AG04450 (cell line): ENCODE measurements around the gene LRRC2. TPM values are rescaled to one million over a fixed set of nuclear protein-coding genes. Genes with fewer than 3 reads are reported as not detected.

ENCODE experiments used
- CTCF ChIA-PET: fragments of 300-600, 350-600 bp; formaldehyde crosslinking; extraction: SDS; loops from one replicate; lab custom pipeline; 2022; ENCODE audit warnings: antibody characterized with exemption, inconsistent platforms; lab: Charles Lee
- POLR2A ChIA-PET: fragments of 350-600 bp; formaldehyde crosslinking; extraction: SDS; loops from one replicate; lab custom pipeline; 2021; ENCODE audit warnings: antibody characterized with exemption, inconsistent platforms; lab: Yijun Ruan, JAX
- DNase-seq: peaks from one replicate; pipeline ENCODE4 v3.0.0-alpha.2; 2011; ENCODE audit warnings: low read depth, low spot score
- H3K27ac ChIP-seq: one replicate; pipeline ENCODE4 v1.5.1; 2012; ENCODE audit warnings: low read depth, low read length, control low read depth
- H3K27me3 ChIP-seq: one replicate; pipeline ENCODE4 v1.6.0; 2012; ENCODE audit warnings: low read length; ENCODE audit not compliant: control insufficient read depth, insufficient read depth
- H3K4me3 ChIP-seq: 2 replicates; pipeline ENCODE4 v1.5.1; 2011; ENCODE audit warnings: mild to moderate bottlenecking, low read depth, low read length, control low read depth
- H3K9me3 ChIP-seq: 2 replicates; pipeline ENCODE4 v1.5.1; 2012; ENCODE audit warnings: low read length; ENCODE audit not compliant: control insufficient read depth, insufficient read depth
- polyA plus RNA-seq: library from polyadenylated mRNA; depleted of rRNA; stranded (reverse); fragments of >200 nt; gene quantifications from 2 replicates; pipeline ENCODE4 v1.2.3, GENCODE V29; 2011
- TF ChIP-seq, protein P1 (sequence below): IDR thresholded peaks from 2 replicates; pipeline ENCODE4 v1.5.1; 2011; ENCODE audit warnings: low read depth, low read length, control low read depth, inconsistent platforms

Gene LRRC2
- polyA plus RNA-seq, 1 experiment: 4.2 TPM

- Histone ChIP-seq H3K9me3 (no peaks in the 10 kb centered on the region), H3K4me3 (no peak overlapping the region), H3K27me3 (no peaks in the 10 kb centered on the region), H3K27ac (no peak overlapping the region)
- ChIA-PET POLR2A (no interaction called here), CTCF (interaction anchor here (1.8 kb wide), 1 partner anchor 136 kb away, joined by 4 read pairs; no protein-coding TSS in a partner anchor)
- TF ChIP-seq, protein P1, sequence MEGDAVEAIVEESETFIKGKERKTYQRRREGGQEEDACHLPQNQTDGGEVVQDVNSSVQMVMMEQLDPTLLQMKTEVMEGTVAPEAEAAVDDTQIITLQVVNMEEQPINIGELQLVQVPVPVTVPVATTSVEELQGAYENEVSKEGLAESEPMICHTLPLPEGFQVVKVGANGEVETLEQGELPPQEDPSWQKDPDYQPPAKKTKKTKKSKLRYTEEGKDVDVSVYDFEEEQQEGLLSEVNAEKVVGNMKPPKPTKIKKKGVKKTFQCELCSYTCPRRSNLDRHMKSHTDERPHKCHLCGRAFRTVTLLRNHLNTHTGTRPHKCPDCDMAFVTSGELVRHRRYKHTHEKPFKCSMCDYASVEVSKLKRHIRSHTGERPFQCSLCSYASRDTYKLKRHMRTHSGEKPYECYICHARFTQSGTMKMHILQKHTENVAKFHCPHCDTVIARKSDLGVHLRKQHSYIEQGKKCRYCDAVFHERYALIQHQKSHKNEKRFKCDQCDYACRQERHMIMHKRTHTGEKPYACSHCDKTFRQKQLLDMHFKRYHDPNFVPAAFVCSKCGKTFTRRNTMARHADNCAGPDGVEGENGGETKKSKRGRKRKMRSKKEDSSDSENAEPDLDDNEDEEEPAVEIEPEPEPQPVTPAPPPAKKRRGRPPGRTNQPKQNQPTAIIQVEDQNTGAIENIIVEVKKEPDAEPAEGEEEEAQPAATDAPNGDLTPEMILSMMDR: no peak
- DNase-seq: no peak
These were observed 73.1 kb downstream of the LRRC2 start for GRCh38 chr3:46492890-46493547.

GRCh38 chr3:46491089-46492070 lies 74.7 kb downstream of the LRRC2 start:
- Histone ChIP-seq H3K9me3 (no peaks in the 10 kb centered on the region), H3K27me3 (peaks cover 5% of the 10 kb centered on the region), H3K27ac (peak overlapping the region; percentile 11), H3K4me3 (no peak overlapping the region)
- TF ChIP-seq, protein P1: no peak
- CTCF ChIA-PET: interaction anchor here (0.6 to 4.4 kb wide), 4 partner anchors 74 to 419 kb away, joined by 3 to 129 read pairs (median 10); partner anchors contain the start of gene LRRC2
- POLR2A ChIA-PET: no interaction called here
- no peak for DNase-seq

DNA sequence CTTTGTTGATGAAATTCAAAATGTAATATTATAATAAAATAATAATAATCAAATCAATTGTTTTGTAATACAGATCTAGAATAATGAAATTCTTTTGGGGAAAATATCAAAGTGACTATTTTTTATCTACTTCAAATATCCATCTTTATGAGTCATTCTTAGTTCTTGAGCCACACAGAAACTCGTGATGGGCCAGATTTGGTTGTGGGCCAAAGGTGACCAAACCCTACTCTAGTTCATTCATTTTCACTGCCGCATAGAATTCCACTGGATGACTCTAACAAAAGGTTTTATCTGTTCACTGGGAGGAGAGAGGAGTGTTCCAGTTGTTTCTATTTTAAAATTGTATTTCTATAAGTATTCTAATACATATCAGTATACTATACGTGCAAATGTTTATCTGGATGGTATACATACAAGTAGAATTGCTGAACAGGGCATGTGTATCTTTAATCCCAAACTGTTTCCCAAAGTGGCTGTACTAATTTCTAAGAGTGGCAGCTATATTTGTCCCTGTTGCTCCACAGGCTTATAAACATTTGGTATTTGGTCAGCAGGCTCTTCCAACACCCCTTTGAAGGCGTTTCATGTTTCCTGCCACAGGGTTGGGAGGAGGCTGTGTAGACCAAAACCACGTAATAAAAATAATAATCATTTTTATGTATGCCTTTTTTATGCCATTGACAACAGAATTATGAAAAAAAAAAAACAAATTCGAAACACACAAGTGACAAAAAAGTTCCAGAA lies 75.6 kb downstream of the LRRC2 start:
- Histone ChIP-seq H3K27me3 (peaks cover 5% of the 10 kb centered on the region), H3K4me3 (no peak overlapping the region), H3K27ac (no peak overlapping the region), H3K9me3 (no peaks in the 10 kb centered on the region)
- ChIA-PET CTCF (interaction anchor here (1.0 to 4.4 kb wide), 12 partner anchors 8 to 213 kb away, joined by 3 to 129 read pairs (median 17); partner anchors contain the start of genes LRRC2 and RTP3), POLR2A (interaction anchor here (0.8 to 1.8 kb wide), 5 partner anchors 9 to 76 kb away, joined by 3 to 9 read pairs (median 4); no protein-coding TSS in a partner anchor)
- no peak for DNase-seq
- TF ChIP-seq, protein P1: no peak

DNA sequence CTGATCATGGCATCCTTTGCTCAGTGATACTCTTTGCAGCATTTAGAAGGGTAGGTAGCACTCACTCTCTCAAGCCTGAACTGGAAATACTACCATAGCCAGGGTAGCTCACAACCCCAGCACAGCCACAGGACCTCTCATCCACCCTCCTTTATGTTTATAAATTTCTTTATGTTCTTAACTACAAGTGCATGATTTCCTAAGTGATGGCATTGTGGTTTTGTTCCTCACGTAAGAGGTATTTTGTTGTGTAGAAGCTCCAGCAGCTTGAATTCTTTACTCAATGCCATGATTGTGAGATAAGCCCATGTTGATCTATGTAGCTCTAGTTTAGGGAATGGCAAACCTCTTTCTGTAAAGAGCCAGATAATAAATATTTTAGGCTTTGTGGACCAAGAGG lies 76.2 kb downstream of the LRRC2 start:
- Histone ChIP-seq H3K4me3 (no peak overlapping the region), H3K9me3 (no peaks in the 10 kb centered on the region), H3K27me3 (peaks cover 5% of the 10 kb centered on the region), H3K27ac (peak overlapping the region; percentile 77)
- TF ChIP-seq, protein P1: no peak
- DNase-seq: peak; percentile 65
- ChIA-PET CTCF (interaction anchor here (0.8 to 4.4 kb wide), 24 partner anchors 9 to 405 kb away, joined by 3 to 129 read pairs (median 9); partner anchors contain the start of genes ALS2CL, LRRC2 and RTP3), POLR2A (interaction anchor here (0.8 to 1.8 kb wide), 5 partner anchors 9 to 77 kb away, joined by 3 to 9 read pairs (median 4); no protein-coding TSS in a partner anchor)
